Duodenal mucosa (tissue), 2 donors: ENCODE measurements around the gene KRTAP5-3.
"Not testable (repeated sequence)": the region's sequence is repeated elsewhere in the genome, so short reads cannot be mapped to it uniquely, and the experiment has no call there.

Source experiments
- H3K27ac ChIP-seq: one replicate; pipeline ENCODE4 v1.7.0; 2013; ENCODE audit warnings: low read depth, low read length
- H3K27me3 ChIP-seq, 2 donors: one replicate each; pipeline ENCODE4 v1.7.0; 2013; ENCODE audit warnings: low read length in 2 of 2, control low read depth in 1 of 2; ENCODE audit not compliant: insufficient read depth in 2 of 2, control insufficient read depth in 1 of 2
- H3K36me3 ChIP-seq, 2 donors: one replicate each; pipeline ENCODE4 v1.7.0; 2013; ENCODE audit warnings: low read length in 2 of 2, control low read depth in 1 of 2; ENCODE audit not compliant: insufficient read depth in 2 of 2, control insufficient read depth in 1 of 2
- H3K4me1 ChIP-seq, 2 donors: one replicate each; pipeline ENCODE4 v1.7.0; 2013; ENCODE audit warnings: low read length in 2 of 2, control low read depth in 1 of 2; ENCODE audit not compliant: insufficient read depth in 2 of 2, control insufficient read depth in 1 of 2
- H3K4me3 ChIP-seq, 2 donors: one replicate each; pipeline ENCODE4 v1.7.0; 2013; ENCODE audit warnings: low read length in 2 of 2, low read depth in 1 of 2
- H3K9ac ChIP-seq, 2 donors: one replicate each; pipeline ENCODE4 v1.7.0; 2013; ENCODE audit warnings: low read length in 2 of 2, low read depth in 1 of 2
- H3K9me3 ChIP-seq, 2 donors: one replicate each; pipeline ENCODE4 v1.7.0; 2013; ENCODE audit warnings: low read length in 2 of 2, control low read depth in 1 of 2; ENCODE audit not compliant: control insufficient read depth in 1 of 2

The KRTAP5-3 gene

DNA sequence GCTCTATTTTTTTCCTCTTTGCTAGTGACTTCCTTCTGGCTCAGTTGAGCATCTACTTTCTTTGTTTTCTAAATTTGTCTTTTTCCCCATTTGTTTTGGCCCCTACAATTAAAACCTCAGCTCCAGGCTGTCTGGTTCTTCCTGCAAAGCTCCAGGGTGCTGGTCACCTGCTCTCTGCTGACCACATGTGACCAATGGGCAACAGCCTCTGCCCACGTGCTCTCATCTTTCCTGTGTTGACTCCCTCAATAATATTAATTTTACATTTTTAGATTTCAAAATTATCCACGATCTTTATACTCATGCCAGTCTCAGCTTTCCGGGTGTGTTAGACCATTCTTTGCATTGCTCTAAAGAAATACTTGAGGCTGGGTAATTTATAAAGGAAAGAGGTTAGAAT is 9.9 kb downstream of the KRTAP5-3 start:
- H3K4me1 ChIP-seq: peaks cover 0 to 19% of the 10 kb centered on the region in 2 donors
- not testable (repeated sequence) for H3K27ac ChIP-seq, H3K4me3 ChIP-seq, H3K27me3 ChIP-seq, H3K9ac ChIP-seq, H3K9me3 ChIP-seq, H3K36me3 ChIP-seq

DNA sequence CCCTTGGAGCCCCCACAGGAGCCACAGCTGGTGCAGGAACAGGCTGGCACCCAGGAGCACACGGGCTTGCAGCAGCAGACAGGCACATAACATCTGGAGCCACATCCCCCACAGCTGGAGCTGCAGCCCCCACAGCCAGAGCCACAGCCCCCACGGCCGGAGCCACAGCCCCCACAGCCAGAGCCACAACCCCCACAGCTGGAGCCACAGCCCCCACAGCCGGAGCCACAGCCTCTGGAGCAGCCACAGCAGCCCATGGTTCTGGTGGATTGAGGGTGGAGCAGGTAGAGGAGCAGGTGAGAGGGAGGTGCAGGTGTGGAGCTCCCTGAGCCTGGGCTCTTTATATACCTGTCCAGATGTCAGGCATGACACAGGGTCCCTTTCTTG is 10.3 kb downstream of the KRTAP5-3 start, which contains the start of gene KRTAP5-2:
KRTAP5-2 (minus strand) TSS at position 301 of the 387 bp plus-strand sequence; CDS start at position 257, 44 bp downstream.
- Histone ChIP-seq H3K27ac (no peak within 1 kb of the TSS), H3K9me3 (no peaks in the 10 kb centered on the region), H3K27me3 (peaks cover 0 to 6% of the 10 kb centered on the region in 2 donors), H3K4me1 (peaks cover 0 to 19% of the 10 kb centered on the region in 2 donors), H3K36me3 (no peaks in the 10 kb centered on the region), H3K4me3 (no peak within 1 kb of the TSS), H3K9ac (no peak within 1 kb of the TSS)

GRCh38 chr11:1597331-1597993 is 10.8 kb downstream of the KRTAP5-3 start:
- H3K36me3 ChIP-seq: no peaks in the 10 kb centered on the region
- no peaks in the 10 kb centered on the region for H3K9me3 ChIP-seq
- H3K27ac ChIP-seq: no peak overlapping the region
- H3K4me3 ChIP-seq: no peak overlapping the region
- H3K9ac ChIP-seq: no peak overlapping the region
- peaks cover 0 to 6% of the 10 kb centered on the region in 2 donors for H3K27me3 ChIP-seq
- peaks cover 0 to 19% of the 10 kb centered on the region in 2 donors for H3K4me1 ChIP-seq

- H3K9me3 ChIP-seq, H3K4me3 ChIP-seq, H3K36me3 ChIP-seq, H3K27me3 ChIP-seq, H3K9ac ChIP-seq, H3K27ac ChIP-seq: not testable (repeated sequence)
- H3K4me1 ChIP-seq: peaks cover 0 to 19% of the 10 kb centered on the region in 2 donors
Measured at GRCh38 chr11:1596576-1597121, 11.6 kb downstream of the KRTAP5-3 start.

DNA sequence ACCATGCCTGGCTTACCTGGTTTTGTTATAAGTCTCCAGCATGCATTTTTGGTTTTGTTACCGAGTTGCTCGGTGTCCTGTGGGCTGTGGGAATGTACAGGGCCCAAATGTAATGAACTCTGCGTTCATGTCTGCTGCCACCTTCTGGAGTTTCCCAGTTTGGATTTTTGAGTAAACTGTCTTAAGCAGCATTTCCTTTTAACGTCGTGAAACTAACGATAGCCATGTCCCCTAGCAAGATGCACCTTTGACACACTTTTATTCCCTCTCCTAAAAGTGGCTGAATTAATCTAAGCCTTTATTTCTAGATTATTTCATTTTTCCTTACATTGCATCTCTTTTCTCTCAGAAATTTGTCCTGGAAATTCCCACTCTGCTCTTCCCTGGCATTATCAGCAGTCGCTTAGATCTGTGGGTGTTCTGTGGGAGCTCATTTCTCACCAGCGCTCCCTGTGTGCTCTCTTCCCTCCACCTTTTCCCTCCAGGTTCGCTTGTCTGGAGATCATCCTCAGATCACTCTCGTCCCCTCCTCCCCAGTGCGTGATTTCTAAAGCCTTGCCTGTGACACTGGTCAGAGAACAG is 12.2 kb downstream of the KRTAP5-3 start:
- not testable (repeated sequence) for H3K27ac ChIP-seq, H3K27me3 ChIP-seq, H3K36me3 ChIP-seq, H3K4me3 ChIP-seq, H3K9ac ChIP-seq, H3K9me3 ChIP-seq
- peaks cover 0 to 19% of the 10 kb centered on the region in 2 donors for H3K4me1 ChIP-seq

- Histone ChIP-seq H3K27ac (no peak overlapping the region), H3K9me3 (no peaks in the 10 kb centered on the region), H3K4me1 (peaks cover 0 to 19% of the 10 kb centered on the region in 2 donors), H3K36me3 (no peaks in the 10 kb centered on the region), H3K27me3 (peaks cover 0 to 6% of the 10 kb centered on the region in 2 donors), H3K4me3 (no peak overlapping the region), H3K9ac (no peak overlapping the region)
Measured at GRCh38 chr11:1592628-1593027, 15.6 kb downstream of the KRTAP5-3 start.

GRCh38 chr11:1589996-1590395 is 18.3 kb downstream of the KRTAP5-3 start:
- Histone ChIP-seq H3K27me3 (peaks cover 0 to 3% of the 10 kb centered on the region in 2 donors), H3K9me3 (no peaks in the 10 kb centered on the region)

GRCh38 chr11:1589191-1589963 is 18.9 kb downstream of the KRTAP5-3 start:
- not testable (repeated sequence) for H3K27ac ChIP-seq, H3K4me3 ChIP-seq, H3K4me1 ChIP-seq, H3K27me3 ChIP-seq, H3K9ac ChIP-seq, H3K36me3 ChIP-seq, H3K9me3 ChIP-seq

More at GRCh38 chr11:1589996-1590395, 18.3 kb downstream of the KRTAP5-3 start:
- Histone ChIP-seq H3K36me3 (no peaks in the 10 kb centered on the region), H3K4me3 (no peak overlapping the region), H3K4me1 (no peaks in the 10 kb centered on the region), H3K9ac (no peak overlapping the region), H3K27ac (no peak overlapping the region)

DNA sequence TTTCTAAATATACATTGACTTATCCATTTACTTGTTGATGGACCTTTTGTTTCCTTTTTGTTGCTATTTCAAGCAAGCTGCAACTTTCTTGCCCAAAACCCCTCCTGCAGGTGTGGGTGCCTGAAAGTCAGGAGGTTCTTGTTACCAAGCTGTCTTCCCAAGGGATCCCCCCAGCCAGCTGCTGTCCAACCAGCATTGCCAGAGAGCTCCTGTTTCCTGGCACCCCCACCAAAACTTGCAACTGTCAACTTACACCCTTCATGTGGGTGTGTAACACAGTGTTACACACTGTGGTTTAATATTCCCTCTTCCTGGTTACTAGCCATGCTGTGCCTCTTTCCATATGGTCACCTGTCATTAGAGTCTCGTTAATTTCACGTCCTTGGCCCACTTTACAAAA is 21.6 kb downstream of the KRTAP5-3 start:
- no peaks in the 10 kb centered on the region for H3K4me1 ChIP-seq
- H3K27ac ChIP-seq: no peak overlapping the region
- H3K9me3 ChIP-seq: no peaks in the 10 kb centered on the region
- H3K36me3 ChIP-seq: no peaks in the 10 kb centered on the region
- H3K4me3 ChIP-seq: no peak overlapping the region
- no peaks in the 10 kb centered on the region for H3K27me3 ChIP-seq
- H3K9ac ChIP-seq: no peak overlapping the region
